ENCODE results near the gene UBTF.

UBTF gene

DNA sequence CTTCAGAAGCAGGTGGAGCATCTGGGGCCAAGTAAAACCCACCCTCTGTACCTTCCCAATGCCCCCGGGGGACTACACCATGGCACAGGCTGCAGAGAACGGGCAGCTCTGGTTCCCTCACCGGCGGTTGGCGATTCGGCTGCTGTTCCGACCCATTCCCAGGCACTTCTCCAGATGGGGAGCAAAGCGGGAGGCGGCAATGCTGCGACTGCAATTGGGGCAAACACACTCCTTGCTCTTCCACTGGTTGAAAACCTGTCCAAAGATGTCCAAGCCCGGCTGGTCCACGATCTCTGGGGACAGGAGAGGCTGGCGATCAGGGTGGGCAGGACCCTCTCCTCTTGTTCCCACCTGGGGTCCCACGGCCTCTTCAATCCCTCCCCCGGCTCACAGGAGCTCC lies 22.4 kb downstream of the UBTF start:
- Histone ChIP-seq H3K4me1 (ENCODE audit: control insufficient read depth, insufficient read depth, low read length) (peaks cover 6% of the 10 kb centered on the region; the same call in 1 of the 2 replicates), H3K27ac (ENCODE audit: low read length) (no peak overlapping the region), H3K27me3 (ENCODE audit: control insufficient read depth, insufficient read depth, low read length) (no peaks in the 10 kb centered on the region), H3K9me3 (ENCODE audit: control insufficient read depth, insufficient read depth, low read length) (no peaks in the 10 kb centered on the region), H3K4me3 (ENCODE audit: low read length) (no peak overlapping the region), H3K36me3 (ENCODE audit: control insufficient read depth, insufficient read depth, low read length) (peaks cover 20% of the 10 kb centered on the region)
- DNase-seq (ENCODE audit: low read depth, low spot score) = no peak
- WGBS (ENCODE audit: insufficient coverage, insufficient read length) = no CpG with 5 or more reads among the region's 15 CpGs

DNA sequence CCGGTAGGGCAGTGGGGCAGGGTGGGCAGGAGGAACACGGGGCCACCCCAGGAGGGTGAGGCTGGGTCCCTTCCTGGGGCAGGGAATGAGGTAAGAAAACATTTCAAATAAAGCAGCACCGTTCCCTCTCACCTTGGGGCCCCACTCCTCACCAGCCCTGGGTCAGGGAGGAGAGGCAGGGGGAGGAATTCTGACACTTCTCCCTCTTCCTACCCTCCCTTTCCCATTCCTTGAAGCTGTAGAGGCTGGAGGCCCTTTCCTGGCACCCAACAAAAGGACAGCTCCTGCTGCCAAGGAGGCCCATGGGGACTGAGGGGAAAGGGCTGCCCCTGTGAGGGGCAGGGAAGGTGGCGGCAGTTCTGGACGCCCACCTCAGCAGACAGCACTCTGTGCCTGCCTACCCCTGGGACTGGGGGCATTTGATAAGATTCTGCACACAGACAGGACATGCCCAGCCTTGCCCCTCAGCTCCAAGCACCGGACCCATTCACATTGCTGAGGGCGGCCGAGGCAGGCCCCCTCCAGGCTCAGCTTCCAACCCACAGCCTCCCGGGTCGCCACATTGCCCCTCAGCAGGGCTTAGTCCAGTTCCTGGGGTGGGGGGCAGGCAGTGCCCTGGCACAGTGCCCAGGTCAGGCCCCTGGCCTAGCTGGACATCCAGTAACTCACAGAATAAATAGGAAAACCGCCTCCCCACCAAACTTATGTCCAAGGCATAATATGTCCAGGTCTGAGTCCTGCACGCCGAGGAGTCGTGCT lies 26.0 kb downstream of the UBTF start:
- H3K4me1 ChIP-seq (ENCODE audit: control insufficient read depth, insufficient read depth, low read length) = peaks cover 6% of the 10 kb centered on the region; the same call in 1 of the 2 replicates
- no CpG with 5 or more reads among the region's 14 CpGs for WGBS (ENCODE audit: insufficient coverage, insufficient read length)
- no peak overlapping the region for H3K27ac ChIP-seq (ENCODE audit: low read length)
- H3K4me3 ChIP-seq (ENCODE audit: low read length) = no peak overlapping the region
- H3K9me3 ChIP-seq (ENCODE audit: control insufficient read depth, insufficient read depth, low read length) = no peaks in the 10 kb centered on the region
- no peaks in the 10 kb centered on the region for H3K27me3 ChIP-seq (ENCODE audit: control insufficient read depth, insufficient read depth, low read length)
- DNase-seq (ENCODE audit: low read depth, low spot score) = no peak
- peaks cover 27% of the 10 kb centered on the region for H3K36me3 ChIP-seq (ENCODE audit: control insufficient read depth, insufficient read depth, low read length)

DNA sequence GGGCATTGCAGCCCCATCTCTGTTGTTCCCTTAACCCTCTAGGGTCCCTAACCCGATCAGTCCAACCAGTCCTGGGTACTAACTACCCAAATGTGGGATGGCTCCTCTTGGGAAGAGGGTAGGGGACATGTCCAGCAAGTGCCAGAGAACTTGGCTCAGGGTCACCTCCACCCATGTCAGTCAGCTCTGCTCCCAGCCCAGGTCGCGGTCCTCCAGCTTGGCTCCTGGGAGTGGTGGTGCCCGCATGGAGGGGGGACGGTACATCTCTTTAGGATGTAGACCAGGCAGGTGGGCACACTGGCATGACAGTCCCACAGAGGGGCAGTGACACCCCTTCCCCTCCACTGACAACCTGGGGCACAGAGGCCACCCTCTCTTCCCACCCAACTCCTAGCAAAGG lies 26.7 kb downstream of the UBTF start:
- Histone ChIP-seq H3K36me3 (ENCODE audit: control insufficient read depth, insufficient read depth, low read length) (peaks cover 27% of the 10 kb centered on the region), H3K4me1 (ENCODE audit: control insufficient read depth, insufficient read depth, low read length) (peaks cover 3% of the 10 kb centered on the region; the same call in 1 of the 2 replicates), H3K4me3 (ENCODE audit: low read length) (no peak overlapping the region), H3K9me3 (ENCODE audit: control insufficient read depth, insufficient read depth, low read length) (no peaks in the 10 kb centered on the region), H3K27me3 (ENCODE audit: control insufficient read depth, insufficient read depth, low read length) (no peaks in the 10 kb centered on the region), H3K27ac (ENCODE audit: low read length) (no peak overlapping the region)
- DNase-seq (ENCODE audit: low read depth, low spot score) = no peak
- WGBS (ENCODE audit: insufficient coverage, insufficient read length) = no CpG with 5 or more reads among the region's 5 CpGs

DNA sequence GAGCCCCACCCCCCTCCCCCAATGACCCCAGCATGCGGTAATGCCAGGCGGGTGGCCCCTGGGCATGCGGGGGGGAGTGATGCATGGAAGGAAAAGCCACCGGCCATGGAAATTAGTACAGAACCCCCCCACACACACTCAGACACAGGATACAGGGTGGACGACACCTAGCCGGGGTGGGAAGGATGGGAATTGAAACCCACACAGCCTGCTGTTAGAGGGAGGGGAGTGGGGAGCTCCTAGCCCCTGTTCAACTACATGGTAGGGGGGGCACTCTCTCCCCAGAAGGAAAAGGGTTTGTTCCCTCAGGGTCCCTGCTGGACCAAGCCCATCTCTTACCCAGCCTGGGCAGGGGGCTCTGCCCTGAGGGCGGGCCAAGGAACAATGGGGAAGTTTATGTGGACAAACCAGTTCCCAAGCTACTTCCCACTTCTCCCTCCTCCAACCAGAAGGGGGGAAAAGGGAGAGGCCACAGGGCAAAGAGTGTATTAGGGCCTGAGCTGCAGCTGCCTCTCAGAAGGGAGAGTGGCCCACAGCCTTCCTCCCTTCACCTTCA lies 27.5 kb downstream of the UBTF start:
- WGBS (ENCODE audit: insufficient coverage, insufficient read length) = no CpG with 5 or more reads among the region's 7 CpGs
- no peaks in the 10 kb centered on the region for H3K27me3 ChIP-seq (ENCODE audit: control insufficient read depth, insufficient read depth, low read length)
- H3K9me3 ChIP-seq (ENCODE audit: control insufficient read depth, insufficient read depth, low read length) = no peaks in the 10 kb centered on the region
- DNase-seq (ENCODE audit: low read depth, low spot score) = no peak
- peaks cover 24% of the 10 kb centered on the region for H3K36me3 ChIP-seq (ENCODE audit: control insufficient read depth, insufficient read depth, low read length)
- H3K4me1 ChIP-seq (ENCODE audit: control insufficient read depth, insufficient read depth, low read length) = peaks cover 3% of the 10 kb centered on the region; the same call in 1 of the 2 replicates
- no peak overlapping the region for H3K27ac ChIP-seq (ENCODE audit: low read length)
- no peak overlapping the region for H3K4me3 ChIP-seq (ENCODE audit: low read length)

DNA sequence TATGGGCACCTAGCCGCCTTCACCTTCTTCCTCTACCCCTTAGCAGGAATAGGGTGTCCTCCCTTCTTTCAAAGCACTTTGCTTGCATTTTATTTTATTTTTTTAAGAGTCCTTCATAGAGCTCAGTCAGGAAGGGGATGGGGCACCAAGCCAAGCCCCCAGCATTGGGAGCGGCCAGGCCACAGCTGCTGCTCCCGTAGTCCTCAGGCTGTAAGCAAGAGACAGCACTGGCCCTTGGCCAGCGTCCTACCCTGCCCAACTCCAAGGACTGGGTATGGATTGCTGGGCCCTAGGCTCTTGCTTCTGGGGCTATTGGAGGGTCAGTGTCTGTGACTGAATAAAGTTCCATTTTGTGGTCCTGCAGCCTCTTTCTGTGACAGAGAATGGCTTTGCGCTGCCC lies 28.1 kb downstream of the UBTF start:
- DNase-seq (ENCODE audit: low read depth, low spot score) = no peak
- Histone ChIP-seq H3K27me3 (ENCODE audit: control insufficient read depth, insufficient read depth, low read length) (no peaks in the 10 kb centered on the region), H3K27ac (ENCODE audit: low read length) (no peak overlapping the region), H3K36me3 (ENCODE audit: control insufficient read depth, insufficient read depth, low read length) (peaks cover 22% of the 10 kb centered on the region), H3K4me1 (ENCODE audit: control insufficient read depth, insufficient read depth, low read length) (peaks cover 3% of the 10 kb centered on the region; the same call in 1 of the 2 replicates), H3K9me3 (ENCODE audit: control insufficient read depth, insufficient read depth, low read length) (no peaks in the 10 kb centered on the region), H3K4me3 (ENCODE audit: low read length) (no peak overlapping the region)
- WGBS (ENCODE audit: insufficient coverage, insufficient read length) = no CpG with 5 or more reads among the region's 5 CpGs

DNA sequence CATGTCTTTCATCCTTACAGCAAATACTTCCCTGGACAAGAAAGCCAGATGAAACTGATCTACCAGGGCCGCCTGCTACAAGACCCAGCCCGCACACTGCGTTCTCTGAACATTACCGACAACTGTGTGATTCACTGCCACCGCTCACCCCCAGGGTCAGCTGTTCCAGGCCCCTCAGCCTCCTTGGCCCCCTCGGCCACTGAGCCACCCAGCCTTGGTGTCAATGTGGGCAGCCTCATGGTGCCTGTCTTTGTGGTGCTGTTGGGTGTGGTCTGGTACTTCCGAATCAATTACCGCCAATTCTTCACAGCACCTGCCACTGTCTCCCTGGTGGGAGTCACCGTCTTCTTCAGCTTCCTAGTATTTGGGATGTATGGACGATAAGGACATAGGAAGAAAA lies 29.0 kb downstream of the UBTF start:
- Histone ChIP-seq H3K4me3 (ENCODE audit: low read length) (no peak overlapping the region), H3K9me3 (ENCODE audit: control insufficient read depth, insufficient read depth, low read length) (no peaks in the 10 kb centered on the region), H3K4me1 (ENCODE audit: control insufficient read depth, insufficient read depth, low read length) (peaks cover 3% of the 10 kb centered on the region; the same call in 1 of the 2 replicates), H3K27me3 (ENCODE audit: control insufficient read depth, insufficient read depth, low read length) (no peaks in the 10 kb centered on the region), H3K27ac (ENCODE audit: low read length) (no peak overlapping the region), H3K36me3 (ENCODE audit: control insufficient read depth, insufficient read depth, low read length) (peaks cover 22% of the 10 kb centered on the region)
- WGBS (ENCODE audit: insufficient coverage, insufficient read length) = no CpG with 5 or more reads among the region's 10 CpGs
- DNase-seq (ENCODE audit: low read depth, low spot score) = no peak

DNA sequence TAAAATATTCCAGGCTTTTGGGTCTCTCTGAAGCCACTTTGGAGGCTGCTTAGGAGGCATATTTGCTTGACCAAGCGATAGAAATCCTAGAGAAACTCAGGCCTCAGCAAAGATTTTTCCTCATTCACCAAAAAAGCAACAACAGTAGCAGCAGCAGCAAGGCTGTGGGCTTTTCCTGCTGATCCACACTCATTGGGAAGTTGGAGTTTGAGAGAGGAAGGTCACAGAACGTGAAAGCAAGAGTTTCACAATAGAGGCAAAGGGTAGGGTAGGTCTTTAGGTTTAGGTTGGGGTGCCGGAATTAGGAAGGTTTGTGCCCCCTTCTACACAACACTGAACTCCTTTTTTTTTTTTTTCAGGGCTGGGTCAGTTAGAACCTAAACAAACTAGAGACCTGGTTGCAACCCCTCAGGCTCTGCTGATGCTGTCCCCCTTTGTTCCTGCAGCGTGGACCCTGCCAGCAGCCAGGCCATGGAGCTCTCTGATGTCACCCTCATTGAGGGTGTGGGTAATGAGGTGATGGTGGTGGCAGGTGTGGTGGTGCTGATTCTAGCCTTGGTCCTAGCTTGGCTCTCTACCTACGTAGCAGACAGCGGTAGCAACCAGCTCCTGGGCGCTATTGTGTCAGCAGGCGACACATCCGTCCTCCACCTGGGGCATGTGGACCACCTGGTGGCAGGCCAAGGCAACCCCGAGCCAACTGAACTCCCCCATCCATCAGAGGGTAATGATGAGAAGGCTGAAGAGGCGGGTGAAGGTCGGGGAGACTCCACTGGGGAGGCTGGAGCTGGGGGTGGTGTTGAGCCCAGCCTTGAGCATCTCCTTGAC lies 30.7 kb downstream of the UBTF start:
- H3K4me3 ChIP-seq (ENCODE audit: low read length) = no peak overlapping the region
- no CpG with 5 or more reads among the region's 12 CpGs for WGBS (ENCODE audit: insufficient coverage, insufficient read length)
- DNase-seq (ENCODE audit: low read depth, low spot score) = no peak
- H3K27ac ChIP-seq (ENCODE audit: low read length) = no peak overlapping the region
- no peaks in the 10 kb centered on the region for H3K27me3 ChIP-seq (ENCODE audit: control insufficient read depth, insufficient read depth, low read length)
- H3K36me3 ChIP-seq (ENCODE audit: control insufficient read depth, insufficient read depth, low read length) = peaks cover 6% of the 10 kb centered on the region
- no peaks in the 10 kb centered on the region for H3K9me3 ChIP-seq (ENCODE audit: control insufficient read depth, insufficient read depth, low read length)
- H3K4me1 ChIP-seq (ENCODE audit: control insufficient read depth, insufficient read depth, low read length) = peaks cover 3% of the 10 kb centered on the region; the same call in 1 of the 2 replicates

DNA sequence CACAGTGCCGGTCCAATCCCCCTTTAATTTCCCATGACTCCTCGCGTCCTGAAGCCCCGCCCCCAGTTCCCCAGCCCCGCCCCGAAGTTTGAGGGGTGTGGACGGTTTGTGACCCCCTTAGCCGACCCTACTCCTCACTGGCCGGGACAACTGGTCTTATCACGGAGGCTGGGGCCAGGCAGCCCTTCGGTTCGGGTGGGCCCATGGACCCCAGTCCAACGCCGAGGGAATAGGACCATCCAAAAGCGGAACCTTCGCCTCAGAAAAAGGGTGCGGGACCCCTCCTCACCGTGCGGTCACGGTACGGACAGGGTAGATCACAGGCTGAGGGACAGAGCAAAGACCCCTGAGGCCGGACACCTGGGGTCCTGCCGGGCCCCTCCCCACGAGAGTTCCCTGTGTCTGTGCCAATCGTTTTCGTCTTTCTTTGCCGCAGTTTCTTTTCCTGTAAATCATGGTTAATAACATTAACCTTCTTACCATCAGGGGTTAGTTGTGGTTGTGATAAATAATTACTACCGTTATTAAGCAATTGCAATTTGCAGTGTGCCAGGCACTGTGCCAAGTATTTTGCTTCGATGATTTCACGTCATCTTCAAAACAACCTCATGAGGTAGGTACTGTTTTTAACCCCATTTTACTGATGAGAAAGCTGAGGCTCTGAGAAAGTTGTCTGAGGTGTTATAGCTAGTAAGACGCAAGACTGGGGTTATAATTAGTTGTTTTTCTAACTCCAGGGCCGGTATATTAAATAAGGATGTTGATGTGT lies 32.2 kb downstream of the UBTF start:
- no peak for DNase-seq (ENCODE audit: low read depth, low spot score)
- H3K27ac ChIP-seq (ENCODE audit: low read length) = no peak overlapping the region
- no peaks in the 10 kb centered on the region for H3K9me3 ChIP-seq (ENCODE audit: control insufficient read depth, insufficient read depth, low read length)
- H3K4me3 ChIP-seq (ENCODE audit: low read length) = peak overlapping the region; percentile 66
- peaks cover 12% of the 10 kb centered on the region for H3K36me3 ChIP-seq (ENCODE audit: control insufficient read depth, insufficient read depth, low read length)
- WGBS (ENCODE audit: insufficient coverage, insufficient read length) = no CpG with 5 or more reads among the region's 32 CpGs
- no peaks in the 10 kb centered on the region for H3K4me1 ChIP-seq (ENCODE audit: control insufficient read depth, insufficient read depth, low read length)
- H3K27me3 ChIP-seq (ENCODE audit: control insufficient read depth, insufficient read depth, low read length) = no peaks in the 10 kb centered on the region

DNA sequence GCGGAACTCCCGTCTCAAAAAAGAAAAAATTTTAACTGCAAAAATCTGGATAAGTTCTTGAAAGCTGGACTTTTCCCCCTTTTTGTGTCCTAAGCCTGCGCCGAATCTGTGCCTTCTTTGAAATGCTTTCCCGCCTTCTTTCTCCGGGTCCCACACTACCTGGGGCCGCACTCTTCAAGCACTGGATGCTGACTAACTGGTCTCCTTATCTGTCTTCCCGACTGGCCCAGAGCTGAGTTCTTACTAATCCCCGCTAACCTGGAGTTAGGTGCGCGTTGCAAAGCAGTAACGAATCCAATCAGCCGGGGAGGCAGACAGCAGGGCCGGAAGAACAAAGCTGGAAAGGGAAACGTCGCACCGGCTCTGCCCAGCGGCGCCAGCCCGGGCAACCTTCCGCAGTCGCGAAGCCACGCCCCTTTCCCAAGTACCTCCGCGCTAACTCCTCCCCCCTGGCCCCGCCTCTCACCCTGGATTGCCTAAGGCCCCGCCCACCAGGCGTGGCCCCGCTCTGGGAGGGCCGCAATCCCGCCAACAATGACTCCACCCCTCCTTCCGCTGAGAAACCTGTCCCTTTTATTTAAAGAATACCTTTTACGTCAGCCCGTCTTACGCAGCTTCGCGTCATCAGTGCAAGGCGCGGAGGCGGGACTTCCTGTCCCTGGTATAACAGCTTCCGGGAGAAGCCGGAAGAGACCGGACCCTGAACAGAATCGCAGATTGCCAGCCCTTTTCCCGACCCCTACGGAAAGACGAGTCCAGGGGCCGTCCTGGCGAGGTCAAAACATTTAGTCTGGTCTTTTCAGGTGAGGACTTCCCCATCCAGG lies 33.0 kb downstream of the UBTF start, which contains the start of gene TMUB2:
Gene TMUB2, plus strand, starts transcription at position 666 of the 824 bp plus-strand sequence. CDS start 737 bp downstream, outside the sequence.
- Histone ChIP-seq H3K27ac (ENCODE audit: low read length) (no peak within 1 kb of the TSS), H3K9me3 (ENCODE audit: control insufficient read depth, insufficient read depth, low read length) (no peaks in the 10 kb centered on the region), H3K4me1 (ENCODE audit: control insufficient read depth, insufficient read depth, low read length) (no peaks in the 10 kb centered on the region), H3K27me3 (ENCODE audit: control insufficient read depth, insufficient read depth, low read length) (no peaks in the 10 kb centered on the region), H3K4me3 (ENCODE audit: low read length) (peak within 1 kb of the TSS; percentile 97), H3K36me3 (ENCODE audit: control insufficient read depth, insufficient read depth, low read length) (peaks cover 19% of the 10 kb centered on the region)
- peak; percentile 94 for DNase-seq (ENCODE audit: low read depth, low spot score)
- no CpG with 5 or more reads among the region's 50 CpGs for WGBS (ENCODE audit: insufficient coverage, insufficient read length)

All from iPS DF 6.9 (cell line).